ENCODE data around the gene ENOPH1. TPM values are rescaled to one million over a fixed set of nuclear protein-coding genes. Genes with fewer than 3 reads are reported as not detected.

The ENOPH1 gene
- total RNA-seq, 2 donors from 2014 or later: 57.0 to 67.8 TPM

DNA sequence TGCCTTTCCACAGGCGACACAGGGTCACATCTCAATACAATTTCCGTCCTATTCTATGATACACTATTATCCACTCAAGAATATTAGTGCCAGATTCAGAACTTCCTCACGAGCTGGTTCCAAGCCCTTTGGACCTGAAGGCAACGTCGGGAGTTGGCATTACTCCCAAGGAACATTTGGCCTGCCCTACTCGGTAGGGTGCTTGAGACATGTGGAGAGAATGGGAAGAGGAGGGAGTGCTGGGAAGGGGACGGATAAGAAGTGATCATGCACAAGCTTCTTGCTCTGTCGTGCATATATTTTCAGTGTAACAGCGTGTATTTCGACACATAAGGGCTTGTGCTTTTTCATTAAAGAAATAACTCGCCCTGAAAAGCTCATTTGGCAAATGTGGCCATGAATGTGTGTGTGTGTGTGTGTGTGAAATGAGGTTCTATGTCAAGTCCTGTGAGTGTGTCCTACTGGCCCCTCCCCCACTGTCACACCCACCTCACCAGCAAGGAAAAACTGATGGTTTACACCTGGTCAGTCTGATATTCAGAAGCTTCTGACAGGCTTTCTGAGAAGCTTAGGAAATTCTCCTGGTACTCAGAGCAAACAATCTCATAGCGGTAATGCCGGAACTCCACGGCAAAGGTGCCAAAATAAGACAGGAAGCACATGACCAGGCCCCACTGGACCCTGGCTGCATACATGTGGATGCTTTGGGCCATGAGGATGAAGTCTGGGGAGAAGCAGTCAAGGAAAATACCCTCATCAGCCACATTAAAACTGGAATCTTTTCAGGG lies 54.8 kb downstream of the ENOPH1 start:
- peaks cover 3 to 4% of the 10 kb centered on the region in 2 donors for H3K36me3 Mint-ChIP-seq (ENCODE audit: insufficient read depth in 2 of 2)
- DNase-seq: no peak
- H3K4me3 Mint-ChIP-seq: no peak overlapping the region
- no peaks in the 10 kb centered on the region for H3K27me3 Mint-ChIP-seq (ENCODE audit: low read depth)
- no peaks in the 10 kb centered on the region for H3K9me3 Mint-ChIP-seq
- no peaks in the 10 kb centered on the region for H3K4me1 Mint-ChIP-seq (ENCODE audit: low read depth)
- H3K27ac Mint-ChIP-seq: no peak overlapping the region
- no peak for ATAC-seq (replicated peaks in 1 of 2)

DNA sequence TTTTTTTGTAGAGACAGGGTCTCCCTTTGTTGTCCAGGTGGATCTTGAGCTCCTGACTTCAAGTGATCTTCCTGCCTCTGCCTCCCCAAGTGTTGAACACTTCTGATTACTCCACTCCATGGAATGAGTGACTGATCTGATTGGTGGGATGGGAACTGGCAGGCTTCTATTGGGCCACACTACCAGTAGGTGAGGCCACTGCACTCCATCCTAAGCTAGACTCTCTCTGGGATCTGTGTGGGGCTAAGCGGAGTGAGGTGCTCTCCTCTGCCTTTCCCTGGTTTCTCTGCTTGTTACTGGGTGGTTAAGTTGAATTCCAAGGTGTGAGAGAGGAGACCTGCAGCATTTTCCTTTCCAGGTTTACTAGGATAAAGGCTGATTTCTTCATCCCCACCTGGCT lies 58.7 kb downstream of the ENOPH1 start:
- no peaks in the 10 kb centered on the region for H3K4me1 Mint-ChIP-seq (ENCODE audit: low read depth)
- no peak overlapping the region for H3K4me3 Mint-ChIP-seq
- H3K36me3 Mint-ChIP-seq (ENCODE audit: insufficient read depth in 2 of 2): peaks cover 0 to 1% of the 10 kb centered on the region in 2 donors
- no peak overlapping the region for H3K27ac Mint-ChIP-seq
- ATAC-seq (replicated peaks in 1 of 2) (no peak), DNase-seq (no peak)
- no peaks in the 10 kb centered on the region for H3K27me3 Mint-ChIP-seq (ENCODE audit: low read depth)
- H3K9me3 Mint-ChIP-seq: no peaks in the 10 kb centered on the region

DNA sequence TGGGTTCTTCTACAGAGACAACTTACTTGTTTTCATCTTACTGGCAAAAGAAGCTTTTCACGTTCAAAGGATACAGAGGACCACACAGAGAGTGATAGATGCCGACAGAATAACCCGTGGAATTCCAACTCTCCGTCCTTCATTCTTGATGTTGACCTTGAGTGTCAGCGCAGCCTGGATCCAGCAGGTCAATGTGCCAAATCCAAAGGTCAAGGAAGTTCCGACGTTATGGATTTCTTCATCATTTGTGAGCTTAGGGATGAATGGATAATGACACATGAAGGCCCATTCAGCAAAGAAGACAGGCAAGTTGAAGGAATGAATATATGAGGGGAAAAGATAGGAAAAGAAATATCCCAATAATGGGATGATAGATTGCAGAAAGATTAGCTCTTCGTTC lies 59.6 kb downstream of the ENOPH1 start:
- Mint-ChIP-seq H3K36me3 (ENCODE audit: insufficient read depth in 2 of 2) (peaks cover 0 to 1% of the 10 kb centered on the region in 2 donors), H3K27ac (no peak overlapping the region), H3K27me3 (ENCODE audit: low read depth) (no peaks in the 10 kb centered on the region), H3K9me3 (no peaks in the 10 kb centered on the region), H3K4me3 (no peak overlapping the region), H3K4me1 (ENCODE audit: low read depth) (no peaks in the 10 kb centered on the region)
- no peak for DNase-seq
- ATAC-seq (replicated peaks in 1 of 2): no peak

- Mint-ChIP-seq H3K9me3 (no peaks in the 10 kb centered on the region), H3K27ac (no peak overlapping the region), H3K4me3 (no peak overlapping the region), H3K4me1 (ENCODE audit: low read depth) (no peaks in the 10 kb centered on the region), H3K27me3 (ENCODE audit: low read depth) (no peaks in the 10 kb centered on the region), H3K36me3 (ENCODE audit: insufficient read depth in 2 of 2) (peaks cover 0 to 1% of the 10 kb centered on the region in 2 donors)
- DNase-seq (no peak), ATAC-seq (replicated peaks in 1 of 2) (no peak)
Observed at GRCh38 chr4:82491251-82491960, 61.0 kb downstream of the ENOPH1 start.

GRCh38 chr4:82493721-82494425 lies 63.5 kb downstream of the ENOPH1 start:
- DNase-seq (no peak), ATAC-seq (replicated peaks in 1 of 2) (no peak)
- Mint-ChIP-seq H3K36me3 (ENCODE audit: insufficient read depth in 2 of 2) (peaks cover 1 to 2% of the 10 kb centered on the region in 2 donors), H3K27me3 (ENCODE audit: low read depth) (no peaks in the 10 kb centered on the region), H3K27ac (no peak overlapping the region), H3K4me1 (ENCODE audit: low read depth) (no peaks in the 10 kb centered on the region), H3K4me3 (no peak overlapping the region), H3K9me3 (no peaks in the 10 kb centered on the region)

DNA sequence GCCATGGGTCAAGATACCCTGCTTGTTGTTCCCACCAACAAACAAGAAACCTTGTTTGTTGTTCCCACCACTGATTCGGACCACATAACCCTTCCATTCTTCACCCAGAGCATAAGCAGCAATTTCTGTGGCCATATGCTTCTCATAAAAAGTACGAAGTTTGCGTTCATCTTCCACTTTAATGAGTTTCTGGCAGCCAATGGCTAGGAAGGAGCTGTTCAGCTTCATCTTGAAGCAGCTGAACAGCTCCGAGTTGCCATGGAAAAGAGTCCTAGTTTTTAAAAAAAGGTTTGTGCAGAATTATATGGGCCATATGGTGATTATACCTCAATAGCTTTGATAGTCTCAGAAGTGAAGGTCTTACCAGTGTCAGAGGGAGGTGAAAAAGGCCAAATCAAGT lies 65.3 kb downstream of the ENOPH1 start:
- H3K27ac Mint-ChIP-seq: no peak overlapping the region
- H3K27me3 Mint-ChIP-seq (ENCODE audit: low read depth): no peaks in the 10 kb centered on the region
- ATAC-seq (replicated peaks in 1 of 2): no peak
- peaks cover 0 to 2% of the 10 kb centered on the region in 2 donors for H3K36me3 Mint-ChIP-seq (ENCODE audit: insufficient read depth in 2 of 2)
- no peak overlapping the region for H3K4me3 Mint-ChIP-seq
- H3K4me1 Mint-ChIP-seq (ENCODE audit: low read depth): no peaks in the 10 kb centered on the region
- DNase-seq: no peak
- H3K9me3 Mint-ChIP-seq: no peaks in the 10 kb centered on the region

DNA sequence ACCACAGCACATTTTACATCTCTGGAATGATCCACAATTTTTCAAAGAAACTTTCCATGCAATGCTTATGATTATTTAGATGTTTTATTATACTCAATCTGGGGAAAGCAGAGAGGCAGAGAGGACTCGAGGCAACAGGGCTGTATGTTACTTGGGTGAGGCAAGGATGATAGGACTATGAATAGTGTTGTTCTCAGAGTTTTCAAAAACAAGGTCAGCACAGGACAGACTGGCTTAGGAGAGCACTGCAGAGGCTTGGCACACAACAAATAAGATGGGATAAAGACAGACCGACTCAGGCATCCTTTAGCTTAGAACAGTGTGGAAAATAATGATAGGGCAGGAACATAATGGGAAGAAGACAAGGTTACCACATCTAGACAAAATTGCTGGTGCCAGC lies 66.0 kb downstream of the ENOPH1 start:
- H3K27me3 Mint-ChIP-seq (ENCODE audit: low read depth): no peaks in the 10 kb centered on the region
- DNase-seq (no peak), ATAC-seq (replicated peaks in 1 of 2) (no peak)
- no peaks in the 10 kb centered on the region for H3K9me3 Mint-ChIP-seq
- H3K4me3 Mint-ChIP-seq: no peak overlapping the region
- H3K36me3 Mint-ChIP-seq (ENCODE audit: insufficient read depth in 2 of 2): peaks cover 0 to 2% of the 10 kb centered on the region in 2 donors
- no peak overlapping the region for H3K27ac Mint-ChIP-seq
- H3K4me1 Mint-ChIP-seq (ENCODE audit: low read depth): no peaks in the 10 kb centered on the region

- Mint-ChIP-seq H3K4me1 (ENCODE audit: low read depth) (no peaks in the 10 kb centered on the region), H3K9me3 (no peaks in the 10 kb centered on the region), H3K4me3 (no peak overlapping the region), H3K36me3 (ENCODE audit: insufficient read depth in 2 of 2) (peaks cover 0 to 2% of the 10 kb centered on the region in 2 donors), H3K27ac (no peak overlapping the region), H3K27me3 (ENCODE audit: low read depth) (no peaks in the 10 kb centered on the region)
- no peak for ATAC-seq (replicated peaks in 1 of 2)
- no peak for DNase-seq
Observed at GRCh38 chr4:82499738-82500434, 69.5 kb downstream of the ENOPH1 start.

DNA sequence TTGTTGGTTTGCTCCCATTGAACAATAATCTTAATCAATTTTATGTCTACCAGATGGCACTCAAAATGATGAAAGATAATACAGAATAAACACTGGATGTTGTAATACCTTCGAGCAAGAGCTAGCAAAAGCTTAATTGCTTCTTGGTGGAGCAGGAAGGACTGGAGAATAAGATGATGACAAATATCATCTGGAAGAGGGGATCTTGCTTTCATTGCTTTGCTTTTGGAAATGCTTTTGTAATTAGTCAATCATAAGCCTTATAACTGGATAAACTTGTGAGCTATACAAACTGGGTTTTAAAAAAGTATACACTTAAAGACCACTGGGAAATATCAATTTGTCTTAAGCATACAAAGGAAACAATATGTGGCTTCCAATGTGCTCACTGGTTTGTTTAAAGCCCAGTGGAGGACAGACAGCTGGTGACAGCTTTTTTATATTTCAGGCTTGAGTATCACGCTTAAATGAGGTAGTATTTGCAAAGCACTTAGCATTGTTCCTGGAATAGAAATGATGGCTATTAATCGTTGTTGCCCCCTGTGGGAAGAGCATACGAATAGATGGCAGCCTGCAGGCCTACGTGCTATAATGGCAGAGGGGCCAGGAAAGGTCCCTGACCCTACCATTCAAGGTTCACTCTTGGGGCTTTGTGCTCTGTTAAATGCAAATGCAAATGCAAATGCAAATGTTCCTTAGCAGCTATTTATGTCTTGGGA lies 70.2 kb downstream of the ENOPH1 start:
- no peaks in the 10 kb centered on the region for H3K27me3 Mint-ChIP-seq (ENCODE audit: low read depth)
- H3K36me3 Mint-ChIP-seq (ENCODE audit: insufficient read depth in 2 of 2): peaks cover 0 to 2% of the 10 kb centered on the region in 2 donors
- no peak for ATAC-seq (replicated peaks in 1 of 2)
- H3K9me3 Mint-ChIP-seq: no peaks in the 10 kb centered on the region
- no peak overlapping the region for H3K4me3 Mint-ChIP-seq
- no peak for DNase-seq
- no peaks in the 10 kb centered on the region for H3K4me1 Mint-ChIP-seq (ENCODE audit: low read depth)
- H3K27ac Mint-ChIP-seq: no peak overlapping the region

GRCh38 chr4:82501154-82501442 lies 70.7 kb downstream of the ENOPH1 start:
- no peak overlapping the region for H3K27ac Mint-ChIP-seq
- no peaks in the 10 kb centered on the region for H3K9me3 Mint-ChIP-seq
- no peak for ATAC-seq (replicated peaks in 1 of 2)
- H3K27me3 Mint-ChIP-seq (ENCODE audit: low read depth): no peaks in the 10 kb centered on the region
- no peak overlapping the region for H3K4me3 Mint-ChIP-seq
- peaks cover 0 to 2% of the 10 kb centered on the region in 2 donors for H3K36me3 Mint-ChIP-seq (ENCODE audit: insufficient read depth in 2 of 2)
- no peaks in the 10 kb centered on the region for H3K4me1 Mint-ChIP-seq (ENCODE audit: low read depth)
- DNase-seq: no peak

DNA sequence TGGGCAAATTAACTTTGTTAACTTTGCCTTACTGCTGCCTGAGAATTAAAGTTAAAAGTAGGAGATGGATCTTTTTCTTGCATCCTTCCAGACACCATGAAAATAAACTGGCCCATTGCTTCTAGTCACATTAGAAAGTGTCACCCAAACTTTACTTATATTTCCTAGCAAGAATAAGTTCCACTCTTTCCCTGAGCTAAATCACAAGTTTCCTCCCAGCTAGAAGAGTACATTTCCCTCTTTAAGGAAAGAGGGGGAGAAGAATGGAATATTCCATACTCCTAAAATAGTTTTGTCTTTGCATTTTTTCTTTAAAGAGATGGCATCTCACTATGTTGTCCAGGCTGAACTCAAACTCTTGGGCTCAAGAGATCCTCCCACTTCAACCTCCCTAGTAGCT lies 77.6 kb downstream of the ENOPH1 start:
- H3K27ac Mint-ChIP-seq: no peak overlapping the region
- H3K9me3 Mint-ChIP-seq: no peaks in the 10 kb centered on the region
- H3K27me3 Mint-ChIP-seq (ENCODE audit: low read depth): peaks cover 12% of the 10 kb centered on the region
- no peak for DNase-seq
- H3K4me3 Mint-ChIP-seq: no peak overlapping the region
- H3K36me3 Mint-ChIP-seq (ENCODE audit: insufficient read depth in 2 of 2): no peaks in the 10 kb centered on the region
- no peak for ATAC-seq (replicated peaks in 1 of 2)
- H3K4me1 Mint-ChIP-seq (ENCODE audit: low read depth): peaks cover 4% of the 10 kb centered on the region

DNA sequence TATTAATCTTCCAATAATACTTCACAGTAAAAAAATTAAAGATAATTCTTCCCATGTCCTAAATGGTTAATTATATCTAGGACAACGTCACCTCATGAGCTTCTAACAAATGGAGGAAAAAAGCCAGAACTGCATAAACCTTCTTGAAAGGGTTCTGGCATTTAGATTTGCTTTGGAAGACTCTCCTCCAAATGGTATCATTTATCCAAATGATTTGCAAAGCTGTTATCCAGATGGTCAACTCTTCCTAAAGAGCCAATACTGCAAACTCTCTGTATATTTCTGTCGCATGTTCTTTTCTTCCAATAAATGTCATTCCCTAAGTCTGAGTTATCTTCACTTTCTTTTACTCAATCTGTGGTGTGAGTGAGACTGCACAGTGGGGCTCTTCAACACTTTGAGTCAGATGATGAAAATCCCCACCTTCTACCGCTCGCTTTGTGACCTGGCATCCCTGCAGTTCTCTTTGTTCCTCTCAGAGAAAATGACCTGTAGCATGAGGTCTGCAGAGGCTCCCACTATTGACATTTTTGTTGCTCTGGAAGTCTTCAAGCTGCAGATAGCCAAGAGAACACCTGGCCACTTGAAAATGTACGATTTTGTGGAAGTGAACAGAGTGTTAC lies 78.5 kb downstream of the ENOPH1 start:
- H3K4me3 Mint-ChIP-seq: no peak overlapping the region
- ATAC-seq (replicated peaks in 1 of 2): peak in 1 of 2 donors; percentile 52

More for the DNA sequence above, 78.5 kb downstream of the ENOPH1 start:
- Mint-ChIP-seq H3K36me3 (ENCODE audit: insufficient read depth in 2 of 2) (no peaks in the 10 kb centered on the region), H3K27ac (no peak overlapping the region), H3K27me3 (ENCODE audit: low read depth) (peaks cover 19% of the 10 kb centered on the region), H3K4me1 (ENCODE audit: low read depth) (peaks cover 4% of the 10 kb centered on the region), H3K9me3 (no peaks in the 10 kb centered on the region)
- no peak for DNase-seq
